Activated CD4-positive, alpha-beta T cell treated with anti-CD3 and anti-CD28 coated beads, Interleukin-2, amount 50 U/mL, for 1 hour (primary cell): ENCODE data around the gene STXBP3.
A peak's percentile ranks its signal among the peaks of the same experiment; 100 is the strongest.
"Not testable (repeated sequence)": the region's sequence is repeated elsewhere in the genome, so short reads cannot be mapped to it uniquely, and the experiment has no call there.

Source experiments
- DNase-seq: peaks from one replicate; pipeline ENCODE4 v3.0.0-alpha.2; 2020

The STXBP3 gene

GRCh38 chr1:108729481-108729880 lies 17.0 kb upstream of the STXBP3 start:
- DNase-seq = no peak

GRCh38 chr1:108732398-108732797 lies 14.1 kb upstream of the STXBP3 start:
- no peak for DNase-seq

- no peak for DNase-seq
These were observed 12.2 kb upstream of the STXBP3 start for GRCh38 chr1:108734171-108734865.

- no peak for DNase-seq
These were observed 4.2 kb upstream of the STXBP3 start for GRCh38 chr1:108742253-108742652.

- no peak for DNase-seq
These were observed 493 bp upstream of the STXBP3 start for GRCh38 chr1:108745980-108746381.

GRCh38 chr1:108747171-108747850 lies 837 bp downstream of the STXBP3 start:
- DNase-seq = peak; percentile 13

GRCh38 chr1:108747898-108748297 lies 1.4 kb downstream of the STXBP3 start:
- no peak for DNase-seq

GRCh38 chr1:108749081-108749480 lies 2.6 kb downstream of the STXBP3 start:
- no peak for DNase-seq

GRCh38 chr1:108750476-108751181 lies 4.2 kb downstream of the STXBP3 start:
- DNase-seq = no peak

GRCh38 chr1:108753363-108753762 lies 6.9 kb downstream of the STXBP3 start:
- DNase-seq = no peak

- DNase-seq = no peak
These were observed 12.3 kb downstream of the STXBP3 start for GRCh38 chr1:108758796-108759195.

- DNase-seq = no peak
These were observed 20.6 kb downstream of the STXBP3 start for GRCh38 chr1:108767115-108767514.

GRCh38 chr1:108767708-108768107 lies 21.2 kb downstream of the STXBP3 start:
- DNase-seq = no peak

- DNase-seq = no peak
These were observed 31.4 kb downstream of the STXBP3 start for GRCh38 chr1:108777839-108778238.

GRCh38 chr1:108779455-108779854 lies 33.0 kb downstream of the STXBP3 start:
- DNase-seq = no peak

- DNase-seq = no peak
These were observed 34.6 kb downstream of the STXBP3 start for GRCh38 chr1:108780937-108781574.

GRCh38 chr1:108781575-108781944 lies 35.1 kb downstream of the STXBP3 start:
- not testable (repeated sequence) for DNase-seq

GRCh38 chr1:108785264-108785663 lies 38.8 kb downstream of the STXBP3 start:
- no peak for DNase-seq

GRCh38 chr1:108785880-108786279 lies 39.4 kb downstream of the STXBP3 start:
- DNase-seq = no peak

- DNase-seq = no peak
These were observed 45.3 kb downstream of the STXBP3 start for GRCh38 chr1:108791790-108792189.

GRCh38 chr1:108792420-108792819 lies 45.9 kb downstream of the STXBP3 start:
- no peak for DNase-seq

- no peak for DNase-seq
These were observed 52.5 kb downstream of the STXBP3 start for GRCh38 chr1:108799001-108799400.

- DNase-seq = no peak
These were observed 54.6 kb downstream of the STXBP3 start for GRCh38 chr1:108801101-108801500.

GRCh38 chr1:108803548-108803947 lies 57.1 kb downstream of the STXBP3 start:
- DNase-seq = no peak
